Esophagus muscularis mucosa (tissue), 4 donors: ENCODE measurements around the gene SUFU.

Source experiments
- EP300 ChIP-seq: sonication (generic); formaldehyde crosslinking; IDR thresholded peaks from one replicate; pipeline ENCODE4 v1.6.1; 2017; ENCODE audit warnings: antibody characterized with exemption
- POLR2AphosphoS5 ChIP-seq, 2 donors: sonication (generic); formaldehyde crosslinking; IDR thresholded peaks; one replicate each; pipeline ENCODE4 v1.6.1; 2017; ENCODE audit warnings: antibody characterized with exemption in 2 of 2
- TF ChIP-seq, protein P1 (sequence below), 3 experiments: fragments of 200-600 bp in 2 of 3; fragments of 450-650 bp in 1 of 3; sonication (generic) in 2 of 3; IDR thresholded peaks; one replicate each; pipeline ENCODE4 v1.5.1; 2017 to 2019; ENCODE audit warnings: antibody characterized with exemption in 3 of 3, mild to moderate bottlenecking in 2 of 3, moderate library complexity in 1 of 3

DNA sequence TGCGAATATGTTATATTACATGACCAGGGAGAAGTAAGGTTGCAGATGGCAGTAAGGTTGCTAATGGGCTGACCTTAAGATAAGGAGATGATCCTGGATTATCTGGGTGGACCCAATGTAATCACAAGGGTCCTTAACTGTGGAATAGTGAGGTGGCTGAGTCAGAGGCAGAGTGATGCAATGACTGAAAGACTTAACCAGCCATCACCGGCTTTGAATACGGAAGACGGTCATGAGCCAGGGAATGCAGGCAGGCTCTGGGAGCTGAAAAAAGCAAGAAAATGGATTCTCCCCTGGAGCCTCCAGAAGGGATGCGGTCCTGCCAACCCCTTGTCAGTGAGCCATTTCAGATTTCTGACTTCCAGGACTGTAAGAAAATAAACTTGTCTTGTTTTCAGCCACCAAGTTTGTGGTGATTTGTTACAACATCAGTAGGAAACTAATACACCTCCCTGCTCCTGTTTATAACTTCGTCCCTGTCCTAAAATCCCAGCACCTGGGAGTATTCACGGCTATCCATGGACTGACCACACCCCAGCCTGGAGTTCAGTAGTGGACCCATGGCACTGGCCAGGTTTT, 47.8 kb upstream of the SUFU start:
- TF ChIP-seq, protein P1, sequence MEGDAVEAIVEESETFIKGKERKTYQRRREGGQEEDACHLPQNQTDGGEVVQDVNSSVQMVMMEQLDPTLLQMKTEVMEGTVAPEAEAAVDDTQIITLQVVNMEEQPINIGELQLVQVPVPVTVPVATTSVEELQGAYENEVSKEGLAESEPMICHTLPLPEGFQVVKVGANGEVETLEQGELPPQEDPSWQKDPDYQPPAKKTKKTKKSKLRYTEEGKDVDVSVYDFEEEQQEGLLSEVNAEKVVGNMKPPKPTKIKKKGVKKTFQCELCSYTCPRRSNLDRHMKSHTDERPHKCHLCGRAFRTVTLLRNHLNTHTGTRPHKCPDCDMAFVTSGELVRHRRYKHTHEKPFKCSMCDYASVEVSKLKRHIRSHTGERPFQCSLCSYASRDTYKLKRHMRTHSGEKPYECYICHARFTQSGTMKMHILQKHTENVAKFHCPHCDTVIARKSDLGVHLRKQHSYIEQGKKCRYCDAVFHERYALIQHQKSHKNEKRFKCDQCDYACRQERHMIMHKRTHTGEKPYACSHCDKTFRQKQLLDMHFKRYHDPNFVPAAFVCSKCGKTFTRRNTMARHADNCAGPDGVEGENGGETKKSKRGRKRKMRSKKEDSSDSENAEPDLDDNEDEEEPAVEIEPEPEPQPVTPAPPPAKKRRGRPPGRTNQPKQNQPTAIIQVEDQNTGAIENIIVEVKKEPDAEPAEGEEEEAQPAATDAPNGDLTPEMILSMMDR (IDR thresholded peaks at IDR 0.05) = no peak
- TF ChIP-seq POLR2AphosphoS5 (IDR thresholded peaks at IDR 0.05) (no peak), EP300 (no peak)
